Activated naive CD8-positive, alpha-beta T cell treated with anti-CD3 and anti-CD28 coated beads, Interleukin-2, amount 10 ng/mL, durations not matched to agents 7 days and 5 days (primary cell): ENCODE data around the gene RALBP1. TPM values are rescaled to one million over a fixed set of nuclear protein-coding genes. Genes with fewer than 3 reads are reported as not detected.
"Not testable (repeated sequence)": the region's sequence is repeated elsewhere in the genome, so short reads cannot be mapped to it uniquely, and the experiment has no call there.

Source experiments
- ATAC-seq: fragments of 150-1000 bp; cut with Tn5 transposase; one replicate; pipeline ENCODE4 v1.10.0; 2021; ENCODE audit warnings: low read depth, moderate library complexity
- POLR2A ChIA-PET: fragments of 350-600 bp; sonication (Branson Sonifier 250); formaldehyde crosslinking; loops from one replicate; lab custom pipeline; 2021; ENCODE audit warnings: antibody characterized with exemption; lab: Charles Lee
- DNase-seq: peaks from one replicate; pipeline ENCODE4 v3.0.0; 2021
- H3K27ac Mint-ChIP-seq: one replicate; pipeline ENCODE4 v1.8.0; 2022; ENCODE audit warnings: mild to moderate bottlenecking, mixed read lengths
- H3K27me3 Mint-ChIP-seq: one replicate; pipeline ENCODE4 v1.8.0; 2022; ENCODE audit warnings: mild to moderate bottlenecking, moderate library complexity, mixed read lengths
- H3K36me3 Mint-ChIP-seq: one replicate; pipeline ENCODE4 v1.8.0; 2021; ENCODE audit warnings: mild to moderate bottlenecking, mixed read lengths
- H3K4me1 Mint-ChIP-seq: one replicate; pipeline ENCODE4 v1.8.0; 2021; ENCODE audit warnings: mixed read lengths
- H3K4me3 Mint-ChIP-seq: one replicate; pipeline ENCODE4 v1.8.0; 2022; ENCODE audit warnings: mild to moderate bottlenecking, moderate library complexity, mixed read lengths
- H3K9me3 Mint-ChIP-seq: one replicate; pipeline ENCODE4 v1.8.0; 2021; ENCODE audit warnings: mixed read lengths
- total RNA-seq, 2 experiments: library from RNA; stranded (reverse); gene quantifications; one replicate each; pipeline ENCODE4 v1.2.3, GENCODE V29; 2021

RALBP1 gene
- total RNA-seq, 2 experiments from 2014 or later, result 58.9 to 60.0 TPM

GRCh38 chr18:9469685-9470084, 5.6 kb upstream of the RALBP1 start:
- Mint-ChIP-seq H3K36me3 (no peaks in the 10 kb centered on the region), H3K4me1 (peaks cover 3% of the 10 kb centered on the region), H3K27ac (no peak overlapping the region), H3K9me3 (peaks cover 14% of the 10 kb centered on the region), H3K4me3 (no peak overlapping the region), H3K27me3 (no peaks in the 10 kb centered on the region)
- ATAC-seq (no peak), DNase-seq (no peak)
- POLR2A ChIA-PET, result no interaction called here

GRCh38 chr18:9474108-9474982, 968 bp upstream of the RALBP1 start:
- DNase-seq (no peak), ATAC-seq (no peak)
- no peaks in the 10 kb centered on the region for H3K27me3 Mint-ChIP-seq
- H3K27ac Mint-ChIP-seq, result peak overlapping the region; percentile 95
- POLR2A ChIA-PET, result no interaction called here
- H3K36me3 Mint-ChIP-seq, result peaks cover 8% of the 10 kb centered on the region
- peak overlapping the region; percentile 95 for H3K4me3 Mint-ChIP-seq
- H3K9me3 Mint-ChIP-seq, result no peaks in the 10 kb centered on the region
- H3K4me1 Mint-ChIP-seq, result peaks cover 17% of the 10 kb centered on the region

GRCh38 chr18:9475643-9476591, 604 bp downstream of the RALBP1 start:
- peaks cover 17% of the 10 kb centered on the region for H3K4me1 Mint-ChIP-seq

GRCh38 chr18:9476949-9477348, 1.6 kb downstream of the RALBP1 start:
- not testable (repeated sequence) for H3K9me3 Mint-ChIP-seq
- H3K4me1 Mint-ChIP-seq, result peaks cover 20% of the 10 kb centered on the region
- POLR2A ChIA-PET, result interaction anchor here (1.4 kb wide), 1 partner anchor 436 kb away, joined by 4 read pairs; the partner anchor contains the start of gene VAPA

More at GRCh38 chr18:9475643-9476591, 604 bp downstream of the RALBP1 start:
- H3K4me3 Mint-ChIP-seq, result peak overlapping the region; percentile 95
- no peak for ATAC-seq
- no peak for DNase-seq
- H3K9me3 Mint-ChIP-seq, result no peaks in the 10 kb centered on the region
- POLR2A ChIA-PET, result interaction anchor here (1.4 kb wide), 1 partner anchor 437 kb away, joined by 4 read pairs; the partner anchor contains the start of gene VAPA
- peak overlapping the region; percentile 94 for H3K27ac Mint-ChIP-seq
- H3K27me3 Mint-ChIP-seq, result no peaks in the 10 kb centered on the region
- peaks cover 16% of the 10 kb centered on the region for H3K36me3 Mint-ChIP-seq

GRCh38 chr18:9477509-9477908, 2.2 kb downstream of the RALBP1 start:
- H3K4me3 Mint-ChIP-seq, result peak overlapping the region; percentile 95
- peak overlapping the region; percentile 1 for H3K27ac Mint-ChIP-seq
- no peaks in the 10 kb centered on the region for H3K9me3 Mint-ChIP-seq
- DNase-seq (no peak), ATAC-seq (no peak)
- H3K4me1 Mint-ChIP-seq, result peaks cover 20% of the 10 kb centered on the region
- H3K36me3 Mint-ChIP-seq, result peaks cover 24% of the 10 kb centered on the region
- POLR2A ChIA-PET, result no interaction called here
- H3K27me3 Mint-ChIP-seq, result no peaks in the 10 kb centered on the region

More at GRCh38 chr18:9476949-9477348, 1.6 kb downstream of the RALBP1 start:
- ATAC-seq, H3K27me3 Mint-ChIP-seq, DNase-seq: not testable (repeated sequence)
- peak overlapping the region; percentile 5 for H3K27ac Mint-ChIP-seq
- H3K36me3 Mint-ChIP-seq, result peaks cover 24% of the 10 kb centered on the region
- H3K4me3 Mint-ChIP-seq, result peak overlapping the region; percentile 95

GRCh38 chr18:9478545-9478944, 3.2 kb downstream of the RALBP1 start:
- DNase-seq (no peak), ATAC-seq (no peak)
- no peak overlapping the region for H3K27ac Mint-ChIP-seq
- POLR2A ChIA-PET, result no interaction called here
- no peaks in the 10 kb centered on the region for H3K27me3 Mint-ChIP-seq
- H3K4me3 Mint-ChIP-seq, result no peak overlapping the region
- peaks cover 29% of the 10 kb centered on the region for H3K36me3 Mint-ChIP-seq
- H3K4me1 Mint-ChIP-seq, result peaks cover 21% of the 10 kb centered on the region
- H3K9me3 Mint-ChIP-seq, result no peaks in the 10 kb centered on the region

- H3K4me1 Mint-ChIP-seq, result peaks cover 6% of the 10 kb centered on the region
- peaks cover 37% of the 10 kb centered on the region for H3K36me3 Mint-ChIP-seq
- DNase-seq, result no peak
- H3K4me3 Mint-ChIP-seq, result no peak overlapping the region
- H3K27ac Mint-ChIP-seq, result no peak overlapping the region
- H3K9me3 Mint-ChIP-seq, result no peaks in the 10 kb centered on the region
- H3K27me3 Mint-ChIP-seq, result no peaks in the 10 kb centered on the region
- no peak for ATAC-seq
- POLR2A ChIA-PET, result no interaction called here
Observed at GRCh38 chr18:9482790-9483189, 7.5 kb downstream of the RALBP1 start.

- no peak for ATAC-seq
- no peaks in the 10 kb centered on the region for H3K9me3 Mint-ChIP-seq
- no peak overlapping the region for H3K27ac Mint-ChIP-seq
- DNase-seq, result no peak
- POLR2A ChIA-PET, result no interaction called here
- H3K4me1 Mint-ChIP-seq, result peaks cover 6% of the 10 kb centered on the region
- H3K36me3 Mint-ChIP-seq, result peaks cover 37% of the 10 kb centered on the region
- H3K27me3 Mint-ChIP-seq, result no peaks in the 10 kb centered on the region
- no peak overlapping the region for H3K4me3 Mint-ChIP-seq
Observed at GRCh38 chr18:9483526-9483925, 8.2 kb downstream of the RALBP1 start.

GRCh38 chr18:9484856-9485255, 9.5 kb downstream of the RALBP1 start:
- POLR2A ChIA-PET, H3K4me1 Mint-ChIP-seq, ATAC-seq, H3K4me3 Mint-ChIP-seq, H3K9me3 Mint-ChIP-seq, H3K27ac Mint-ChIP-seq, DNase-seq, H3K27me3 Mint-ChIP-seq: not testable (repeated sequence)
- H3K36me3 Mint-ChIP-seq, result peaks cover 33% of the 10 kb centered on the region

GRCh38 chr18:9488538-9488937, 13.2 kb downstream of the RALBP1 start:
- H3K36me3 Mint-ChIP-seq, result peaks cover 35% of the 10 kb centered on the region

GRCh38 chr18:9494778-9495331, 19.5 kb downstream of the RALBP1 start:
- Mint-ChIP-seq H3K27me3 (no peaks in the 10 kb centered on the region), H3K36me3 (peaks cover 39% of the 10 kb centered on the region), H3K27ac (no peak overlapping the region), H3K4me1 (peaks cover 24% of the 10 kb centered on the region), H3K4me3 (no peak overlapping the region), H3K9me3 (peaks cover 8% of the 10 kb centered on the region)
- POLR2A ChIA-PET, result no interaction called here
- peak; percentile 47 for ATAC-seq
- no peak for DNase-seq

More at GRCh38 chr18:9488538-9488937, 13.2 kb downstream of the RALBP1 start:
- no peak for DNase-seq
- no peaks in the 10 kb centered on the region for H3K27me3 Mint-ChIP-seq
- no peak overlapping the region for H3K27ac Mint-ChIP-seq
- peaks cover 5% of the 10 kb centered on the region for H3K9me3 Mint-ChIP-seq
- H3K4me3 Mint-ChIP-seq, result no peak overlapping the region
- POLR2A ChIA-PET, result no interaction called here
- no peak for ATAC-seq
- H3K4me1 Mint-ChIP-seq, result peaks cover 3% of the 10 kb centered on the region

- POLR2A ChIA-PET, result no interaction called here
- Mint-ChIP-seq H3K27ac (no peak overlapping the region), H3K36me3 (peaks cover 44% of the 10 kb centered on the region), H3K4me1 (peaks cover 24% of the 10 kb centered on the region), H3K4me3 (no peak overlapping the region), H3K9me3 (peaks cover 8% of the 10 kb centered on the region), H3K27me3 (no peaks in the 10 kb centered on the region)
- ATAC-seq (no peak), DNase-seq (no peak)
Observed at GRCh38 chr18:9495465-9495864, 20.2 kb downstream of the RALBP1 start.
